IMR-90 (cell line): Measurements from ENCODE around the gene CTCFL. TPM values are rescaled to one million over a fixed set of nuclear protein-coding genes. Genes with fewer than 3 reads are reported as not detected.

Source experiments
- ATAC-seq: fragments of 200-7000 bp; cut with Tn5 transposase; 2 replicates; pipeline ENCODE4 v1.9.1; 2020; ENCODE audit warnings: low read depth, mild to moderate bottlenecking, moderate library complexity
- BruUV-seq: library from RNA; stranded (reverse); fragments of 400-500 nt; replicated peaks from 2 replicates; lab custom pipeline; 2021; lab: Mats Ljungman, UMichigan
- CTCF ChIA-PET: fragments of 300-600 bp; formaldehyde crosslinking; extraction: SDS; loops from one replicate; lab custom pipeline; 2021; ENCODE audit warnings: antibody characterized with exemption; lab: Yijun Ruan, JAX
- POLR2A ChIA-PET: fragments of 300-600 bp; sonication (Branson Sonifier 250); formaldehyde crosslinking; loops from one replicate; lab custom pipeline; 2022; ENCODE audit warnings: antibody characterized with exemption; ENCODE audit not compliant: unreplicated experiment; lab: Charles Lee
- DNase-seq: peaks from one replicate; pipeline ENCODE4 v3.0.0; 2013
- H2AFZ ChIP-seq: replicated peaks from 2 replicates; pipeline ENCODE3; 2013; ENCODE audit warnings: low read length, mild to moderate bottlenecking; ENCODE audit not compliant: poor library complexity
- H2AK5ac ChIP-seq: 2 replicates; pipeline ENCODE4 v1.6.1; 2013; ENCODE audit warnings: low read depth, low read length, inconsistent platforms
- H2AK9ac ChIP-seq: replicated peaks from 2 replicates; pipeline ENCODE3; 2013; ENCODE audit warnings: mild to moderate bottlenecking, low read depth, low read length, moderate library complexity; ENCODE audit not compliant: poor library complexity
- H2BK120ac ChIP-seq: 2 replicates; pipeline ENCODE4 v1.6.1; 2013; ENCODE audit warnings: low read depth, low read length, inconsistent platforms
- H2BK15ac ChIP-seq: 3 replicates; pipeline ENCODE4 v1.6.1; 2013; ENCODE audit warnings: low read depth, low read length, inconsistent platforms
- H2BK20ac ChIP-seq: 2 replicates; pipeline ENCODE4 v1.6.1; 2013; ENCODE audit warnings: low read depth, mild to moderate bottlenecking, inconsistent platforms, low read length, moderate library complexity
- H2BK5ac ChIP-seq: 2 replicates; pipeline ENCODE4 v1.6.1; 2013; ENCODE audit warnings: mild to moderate bottlenecking, low read depth, low read length, inconsistent platforms; ENCODE audit not compliant: poor library complexity, severe bottlenecking
- H3K14ac ChIP-seq: replicated peaks from 2 replicates; pipeline ENCODE4 v1.6.1; 2013; ENCODE audit warnings: low read depth, low read length, inconsistent platforms
- H3K18ac ChIP-seq: 2 replicates; pipeline ENCODE4 v1.6.1; 2013; ENCODE audit warnings: low read depth, low read length, control low read depth
- H3K23ac ChIP-seq: 2 replicates; pipeline ENCODE4 v1.6.1; 2013; ENCODE audit warnings: low read depth, low read length, inconsistent platforms
- H3K27ac ChIP-seq: 2 replicates; pipeline ENCODE4 v1.5.1; 2013; ENCODE audit warnings: mild to moderate bottlenecking, control low read depth, low read length; ENCODE audit not compliant: insufficient read depth
- H3K27me3 ChIP-seq: 2 replicates; pipeline ENCODE4 v1.6.1; 2013; ENCODE audit warnings: low read length; ENCODE audit not compliant: control insufficient read depth, insufficient read depth
- H3K36me3 ChIP-seq: 2 replicates; pipeline ENCODE4 v1.6.1; 2013; ENCODE audit warnings: low read length, mixed read lengths; ENCODE audit not compliant: control insufficient read depth, insufficient read depth
- H3K4ac ChIP-seq: 2 replicates; pipeline ENCODE4 v1.6.1; 2013; ENCODE audit warnings: low read depth, low read length, inconsistent platforms
- H3K4me1 ChIP-seq: 2 replicates; pipeline ENCODE4 v1.6.1; 2013; ENCODE audit warnings: low read length, mixed read lengths; ENCODE audit not compliant: control insufficient read depth, insufficient read depth
- H3K4me2 ChIP-seq: 2 replicates; pipeline ENCODE4 v1.6.1; 2013; ENCODE audit warnings: low read depth, mild to moderate bottlenecking, control low read depth, low read length, moderate library complexity
- H3K4me3 ChIP-seq: 2 replicates; pipeline ENCODE4 v1.5.1; 2013; ENCODE audit warnings: low read depth, mild to moderate bottlenecking, control low read depth, low read length, moderate library complexity; ENCODE audit not compliant: insufficient read depth
- H3K56ac ChIP-seq: 2 replicates; pipeline ENCODE4 v1.6.1; 2013; ENCODE audit warnings: low read length, inconsistent platforms; ENCODE audit not compliant: insufficient read depth; ENCODE audit errors: extremely low read depth
- H3K79me1 ChIP-seq, 2 experiments: 2 replicates each; pipeline ENCODE4 v1.6.1; 2013; ENCODE audit warnings: low read length in 2 of 2, inconsistent platforms in 1 of 2, low read depth in 1 of 2
- H3K9ac ChIP-seq: 2 replicates; pipeline ENCODE4 v1.6.1; 2013; ENCODE audit warnings: low read depth, low read length, control low read depth
- H3K9me1 ChIP-seq: 2 replicates; pipeline ENCODE4 v1.6.1; 2013; ENCODE audit warnings: low read length, inconsistent platforms; ENCODE audit not compliant: insufficient read depth
- H3K9me3 ChIP-seq: 2 replicates; pipeline ENCODE4 v1.6.1; 2013; ENCODE audit warnings: low read length; ENCODE audit not compliant: control insufficient read depth, insufficient read depth
- H4K20me1 ChIP-seq: 2 replicates; pipeline ENCODE4 v1.6.1; 2013; ENCODE audit warnings: low read length, inconsistent platforms; ENCODE audit not compliant: insufficient read depth
- H4K5ac ChIP-seq: 2 replicates; pipeline ENCODE4 v1.6.1; 2013; ENCODE audit warnings: mild to moderate bottlenecking, low read depth, low read length, control low read depth
- H4K8ac ChIP-seq, 2 experiments: 2 replicates each; pipeline ENCODE4 v1.6.1; 2013; ENCODE audit warnings: low read depth in 2 of 2, low read length in 2 of 2, control low read depth in 1 of 2, inconsistent platforms in 1 of 2
- H4K91ac ChIP-seq: 2 replicates; pipeline ENCODE4 v1.6.1; 2013; ENCODE audit warnings: low read depth, low read length, inconsistent platforms; ENCODE audit not compliant: insufficient read depth
- BHLHE40 ChIP-seq: fragments of 150-350 bp; IDR thresholded peaks from 2 replicates; pipeline ENCODE4 v1.6.1; 2016; ENCODE audit warnings: mild to moderate bottlenecking, low read depth, low read length
- CEBPB ChIP-seq: IDR thresholded peaks from 2 replicates; pipeline ENCODE4 v1.6.1; 2012; ENCODE audit warnings: low read depth, low read length, improper control_type of control experiment
- CHD1 ChIP-seq: IDR thresholded peaks from 2 replicates; pipeline ENCODE4 v1.6.1; 2012; ENCODE audit warnings: low read depth, low read length, improper control_type of control experiment
- FOS ChIP-seq: fragments of 150-350 bp; IDR thresholded peaks from 2 replicates; pipeline ENCODE4 v1.6.1; 2016; ENCODE audit warnings: low read depth, low read length
- MAFK ChIP-seq: IDR thresholded peaks from 2 replicates; pipeline ENCODE4 v1.6.1; 2012; ENCODE audit warnings: low read depth, low read length, improper control_type of control experiment
- MAZ ChIP-seq: IDR thresholded peaks from 2 replicates; pipeline ENCODE4 v1.6.1; 2012; ENCODE audit warnings: low read depth, mild to moderate bottlenecking, low read length, improper control_type of control experiment, moderate library complexity, borderline replicate concordance
- MXI1 ChIP-seq: IDR thresholded peaks from 2 replicates; pipeline ENCODE4 v1.6.1; 2012; ENCODE audit warnings: low read depth, mild to moderate bottlenecking, low read length, moderate library complexity, borderline replicate concordance
- POLR2A ChIP-seq: IDR thresholded peaks from 2 replicates; pipeline ENCODE4 v1.6.1; 2012; ENCODE audit warnings: mild to moderate bottlenecking, low read depth, low read length
- RAD21 ChIP-seq: IDR thresholded peaks from 2 replicates; pipeline ENCODE4 v1.6.1; 2012; ENCODE audit warnings: low read length, improper control_type of control experiment
- RCOR1 ChIP-seq: IDR thresholded peaks from 2 replicates; pipeline ENCODE4 v1.6.1; 2012; ENCODE audit warnings: mild to moderate bottlenecking, low read length, improper control_type of control experiment; ENCODE audit not compliant: insufficient replicate concordance
- RFX5 ChIP-seq: IDR thresholded peaks from 2 replicates; pipeline ENCODE4 v1.8.0; 2012; ENCODE audit warnings: low read depth, mild to moderate bottlenecking, low read length, moderate library complexity
- SMC3 ChIP-seq: fragments of 150-350 bp; IDR thresholded peaks from 2 replicates; pipeline ENCODE4 v1.6.1; 2016; ENCODE audit warnings: low read depth, mild to moderate bottlenecking, antibody characterized with exemption, low read length, moderate library complexity
- USF2 ChIP-seq: fragments of 150-350 bp; IDR thresholded peaks from 2 replicates; pipeline ENCODE4 v1.6.1; 2017; ENCODE audit warnings: mild to moderate bottlenecking, antibody characterized with exemption, low read length, low read depth
- WGBS, 2 experiments: methylation state at CpG; one replicate each; pipeline versions ENCODE4 v1.1.5 to v1.1.7; 2013; ENCODE audit warnings: missing lambda C conversion rate in 2 of 2; ENCODE audit not compliant: insufficient read length in 1 of 2; ENCODE audit errors: extremely low coverage in 2 of 2; 5-methylcytosine and 5-hydroxymethylcytosine counted together
- dilution Hi-C: fragments of 300-500 bp; cut with HindIII; formaldehyde crosslinking; loops from one replicate; pipeline ENCODE4 v1.14.3; 2018; ENCODE audit warnings: low sequenced_read_pairs; ENCODE audit not compliant: unreplicated experiment
- in situ Hi-C: fragments of 300-500 bp; cut with MboI; formaldehyde crosslinking; loops from 3 replicates; pipeline ENCODE4 v1.14.3; 2019; ENCODE audit warnings: low sequenced_read_pairs, inconsistent platforms, mixed read lengths
- intact Hi-C: fragments of 100-400 bp; cut with micrococcal nuclease; formaldehyde crosslinking; loops from 2 replicates; pipeline ENCODE4 v1.10.0; 2022
- polyA plus RNA-seq, 3 experiments: library from polyadenylated mRNA; depleted of rRNA; stranded (reverse); fragments of >200 nt; gene quantifications; 2 replicates each; pipeline ENCODE4 v1.2.3, GENCODE V29; 2012; ENCODE audit warnings: low replicate concordance in 1 of 3
- total RNA-seq: library from RNA; depleted of rRNA; stranded (reverse); fragments of >200 nt; gene quantifications from 2 replicates; pipeline ENCODE4 v1.2.3, GENCODE V29; 2012
- TF ChIP-seq, protein P1 (sequence below): fragments of 150-350 bp; IDR thresholded peaks from 2 replicates; pipeline ENCODE4 v1.6.1; 2016; ENCODE audit warnings: low read depth, mild to moderate bottlenecking, low read length, moderate library complexity, borderline replicate concordance
- TF ChIP-seq, protein P2 (sequence below): conservative IDR thresholded peaks from 2 replicates; pipeline ENCODE4 v1.5.1; 2012; ENCODE audit warnings: mild to moderate bottlenecking, low read depth, low read length, improper control_type of control experiment

CTCFL gene
- total and polyA plus RNA-seq, 2 of the 4 experiments (the other 2 are of a cell fraction), result not detected

GRCh38 chr20:57535297-57535696, 10.4 kb upstream of the CTCFL start:
- H2BK20ac ChIP-seq, result no peak overlapping the region
- no peak for ATAC-seq
- no peak overlapping the region for H2BK5ac ChIP-seq
- H2AFZ ChIP-seq, result no peak overlapping the region
- no peak overlapping the region for H3K56ac ChIP-seq
- H3K4me1 ChIP-seq, result no peaks in the 10 kb centered on the region
- H2AK5ac ChIP-seq, result no peak overlapping the region
- in situ Hi-C loops (no loop called here), dilution Hi-C loops (no loop called here), intact Hi-C loops (no loop called here)
- DNase-seq, result no peak
- no peak overlapping the region for H4K91ac ChIP-seq
- BruUV-seq, result no TSS peak
- no peak overlapping the region for H4K8ac ChIP-seq
- H2BK15ac ChIP-seq, result no peak overlapping the region
- WGBS, 2 experiments, result no CpG with 5 or more reads among the region's 5 CpGs
- no peak overlapping the region for H3K9ac ChIP-seq
- no peaks in the 10 kb centered on the region for H3K9me1 ChIP-seq
- no peak overlapping the region for H2BK120ac ChIP-seq
- H3K36me3 ChIP-seq, result no peaks in the 10 kb centered on the region
- H3K23ac ChIP-seq, result no peak overlapping the region
- TF ChIP-seq MAFK (no peak), CHD1 (no peak), MAZ (no peak), CEBPB (no peak), SMC3 (no peak), USF2 (no peak), BHLHE40 (no peak), RAD21 (no peak), MXI1 (no peak), RFX5 (no peak), POLR2A (no peak), FOS (no peak), RCOR1 (no peak)
- TF ChIP-seq, protein P1, sequence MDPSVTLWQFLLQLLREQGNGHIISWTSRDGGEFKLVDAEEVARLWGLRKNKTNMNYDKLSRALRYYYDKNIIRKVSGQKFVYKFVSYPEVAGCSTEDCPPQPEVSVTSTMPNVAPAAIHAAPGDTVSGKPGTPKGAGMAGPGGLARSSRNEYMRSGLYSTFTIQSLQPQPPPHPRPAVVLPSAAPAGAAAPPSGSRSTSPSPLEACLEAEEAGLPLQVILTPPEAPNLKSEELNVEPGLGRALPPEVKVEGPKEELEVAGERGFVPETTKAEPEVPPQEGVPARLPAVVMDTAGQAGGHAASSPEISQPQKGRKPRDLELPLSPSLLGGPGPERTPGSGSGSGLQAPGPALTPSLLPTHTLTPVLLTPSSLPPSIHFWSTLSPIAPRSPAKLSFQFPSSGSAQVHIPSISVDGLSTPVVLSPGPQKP, result no peak
- TF ChIP-seq, protein P2, sequence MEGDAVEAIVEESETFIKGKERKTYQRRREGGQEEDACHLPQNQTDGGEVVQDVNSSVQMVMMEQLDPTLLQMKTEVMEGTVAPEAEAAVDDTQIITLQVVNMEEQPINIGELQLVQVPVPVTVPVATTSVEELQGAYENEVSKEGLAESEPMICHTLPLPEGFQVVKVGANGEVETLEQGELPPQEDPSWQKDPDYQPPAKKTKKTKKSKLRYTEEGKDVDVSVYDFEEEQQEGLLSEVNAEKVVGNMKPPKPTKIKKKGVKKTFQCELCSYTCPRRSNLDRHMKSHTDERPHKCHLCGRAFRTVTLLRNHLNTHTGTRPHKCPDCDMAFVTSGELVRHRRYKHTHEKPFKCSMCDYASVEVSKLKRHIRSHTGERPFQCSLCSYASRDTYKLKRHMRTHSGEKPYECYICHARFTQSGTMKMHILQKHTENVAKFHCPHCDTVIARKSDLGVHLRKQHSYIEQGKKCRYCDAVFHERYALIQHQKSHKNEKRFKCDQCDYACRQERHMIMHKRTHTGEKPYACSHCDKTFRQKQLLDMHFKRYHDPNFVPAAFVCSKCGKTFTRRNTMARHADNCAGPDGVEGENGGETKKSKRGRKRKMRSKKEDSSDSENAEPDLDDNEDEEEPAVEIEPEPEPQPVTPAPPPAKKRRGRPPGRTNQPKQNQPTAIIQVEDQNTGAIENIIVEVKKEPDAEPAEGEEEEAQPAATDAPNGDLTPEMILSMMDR, result no peak
- H2AK9ac ChIP-seq, result no peak overlapping the region
- H3K4me2 ChIP-seq, result no peak overlapping the region
- no peak overlapping the region for H4K5ac ChIP-seq
- peaks cover 5% of the 10 kb centered on the region; the same call in 1 of the 2 replicates for H3K27me3 ChIP-seq
- no peak overlapping the region for H3K14ac ChIP-seq
- H3K79me1 ChIP-seq, result no peaks in the 10 kb centered on the region
- ChIA-PET CTCF (no interaction called here), POLR2A (no interaction called here)
- H3K4me3 ChIP-seq, result no peak overlapping the region
- H3K4ac ChIP-seq, result no peak overlapping the region
- no peak overlapping the region for H3K18ac ChIP-seq
- no peak overlapping the region for H3K27ac ChIP-seq
- H3K9me3 ChIP-seq, result no peaks in the 10 kb centered on the region
- H4K20me1 ChIP-seq, result no peaks in the 10 kb centered on the region
